Sigmoid colon (tissue), 7 donors: ENCODE results near the gene HS1BP3. TPM values are rescaled to one million over a fixed set of nuclear protein-coding genes. Genes with fewer than 3 reads are reported as not detected.

Experiments used
- DNase-seq: peaks from one replicate; pipeline ENCODE4 v3.0.0-alpha.2; 2019
- H3K27ac ChIP-seq, 4 donors: fragments of 200-600 bp; sonication (generic); one replicate each; pipeline ENCODE4 v1.5.1; 2016 to 2019; ENCODE audit warnings: mild to moderate bottlenecking in 1 of 4
- H3K27me3 ChIP-seq, 3 donors: fragments of 200-600 bp; sonication (generic); one replicate each; pipeline ENCODE4 v1.5.1; 2019; ENCODE audit warnings: mild to moderate bottlenecking in 1 of 3
- H3K36me3 ChIP-seq, 4 donors: fragments of 200-600 bp; sonication (generic); one replicate each; pipeline ENCODE4 v1.5.1; 2016 to 2019
- H3K4me1 ChIP-seq, 4 donors: fragments of 200-600 bp; sonication (generic); one replicate each; pipeline ENCODE4 v1.5.1; 2017 to 2019
- H3K4me3 ChIP-seq, 4 donors: fragments of 200-600 bp; sonication (generic); one replicate each; pipeline ENCODE4 v1.5.1; 2017 to 2019; ENCODE audit warnings: mild to moderate bottlenecking in 2 of 4, moderate library complexity in 1 of 4
- H3K9me3 ChIP-seq, 4 donors: fragments of 200-600 bp in 3 of 4; sonication (generic) in 3 of 4; one replicate each; pipeline versions ENCODE4 v1.5.1 to v1.6.1; 2013 to 2019
- EP300 ChIP-seq, 4 donors: sonication (generic); formaldehyde crosslinking; IDR thresholded peaks; one replicate each; pipeline ENCODE4 v1.6.1; 2017; ENCODE audit warnings: antibody characterized with exemption in 4 of 4
- POLR2A ChIP-seq, 2 donors: fragments of 450-650 bp; IDR thresholded peaks; one replicate each; pipeline ENCODE4 v1.6.1; 2016; ENCODE audit warnings: antibody characterized with exemption in 2 of 2, mild to moderate bottlenecking in 2 of 2, moderate library complexity in 2 of 2
- POLR2AphosphoS5 ChIP-seq, 4 donors: sonication (generic); formaldehyde crosslinking; IDR thresholded peaks; one replicate each; pipeline ENCODE4 v1.6.1; 2017; ENCODE audit warnings: antibody characterized with exemption in 4 of 4
- WGBS, 2 donors: extraction: QIAGEN DNeasy Blood & Tissue Kit; methylation state at CpG; one replicate each; pipeline ENCODE4 v1.1.7; 2013; 5-methylcytosine and 5-hydroxymethylcytosine counted together
- intact Hi-C: fragments of 100-400 bp; cut with DNase I; formaldehyde crosslinking; loops from one replicate; pipeline ENCODE4 v1.15.1; 2023
- polyA plus RNA-seq, 3 donors: library from polyadenylated mRNA; stranded (reverse); fragments of 200-250 nt; gene quantifications; one replicate each; pipeline ENCODE4 v1.2.3, GENCODE V29; 2013
- total RNA-seq, 4 donors: library from RNA; depleted of rRNA; stranded (reverse); fragments of >200 nt; gene quantifications; one replicate each; pipeline ENCODE4 v1.1.0, GENCODE V29; 2016
- TF ChIP-seq, protein P1 (sequence below), 4 experiments: fragments of 450-650 bp in 3 of 4; fragments of 200-600 bp in 1 of 4; IDR thresholded peaks; one replicate each; pipeline ENCODE4 v1.5.1; 2016 to 2019; ENCODE audit warnings: antibody characterized with exemption in 4 of 4, mild to moderate bottlenecking in 3 of 4, moderate library complexity in 2 of 4
- donor health status: healthy with polysubstance abuse.
- donor health status: Bipolar disorder and iron deficiency.
- donor health status: healthy.

HS1BP3 gene
- total and polyA plus RNA-seq, 7 donors, result 25.2 to 54.6 (median 32.6) TPM

DNA sequence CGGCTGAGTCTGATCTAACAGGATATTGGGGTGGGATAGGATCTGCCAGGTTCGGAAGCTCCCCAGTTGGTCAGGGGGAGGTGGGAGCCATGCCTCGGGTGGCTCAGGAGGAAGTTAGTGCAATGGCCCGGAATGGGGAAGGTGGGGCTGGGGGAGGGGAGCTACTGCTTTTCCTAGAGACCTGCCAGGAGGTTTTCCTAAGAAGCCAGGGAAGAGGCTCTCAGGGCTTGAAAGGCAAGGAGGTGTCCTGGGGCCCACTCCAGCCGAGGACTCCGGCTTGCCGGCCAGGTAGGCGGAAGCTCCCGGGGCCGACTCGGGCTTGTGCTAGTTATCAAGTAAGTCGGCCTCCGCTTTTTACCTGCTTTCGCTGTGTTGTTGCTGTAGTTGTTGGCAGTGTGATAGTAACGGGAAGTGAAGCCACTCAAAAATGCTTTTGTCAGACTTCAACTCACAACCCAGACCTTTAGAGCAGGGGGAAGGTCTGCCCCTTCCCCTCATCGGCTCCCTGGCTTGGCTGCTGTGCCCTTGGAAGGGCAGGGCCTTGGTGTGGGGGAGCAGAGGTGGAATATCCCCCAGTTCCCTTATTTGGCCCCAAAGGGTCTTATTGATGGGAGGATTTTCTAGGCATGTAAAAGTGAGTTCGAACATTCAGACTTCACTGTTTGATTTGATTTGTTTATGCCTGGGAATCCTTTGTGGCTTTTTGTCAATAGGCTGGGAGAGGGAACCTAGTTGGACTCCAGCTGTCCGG lies 21.5 kb upstream of the HS1BP3 start:
- no peaks in the 10 kb centered on the region for H3K9me3 ChIP-seq
- H3K27me3 ChIP-seq, result peaks cover 44 to 70% (median 52%) of the 10 kb centered on the region in 3 donors
- no peak overlapping the region for H3K4me3 ChIP-seq
- H3K4me1 ChIP-seq, result peaks cover 0 to 38% (median 18%) of the 10 kb centered on the region in 4 donors
- H3K36me3 ChIP-seq, result no peaks in the 10 kb centered on the region
- no peak for DNase-seq
- intact Hi-C loops, result no loop called here
- WGBS, 2 donors, result 29 to 39% methylated on average over 18 of the region's 18 CpGs
- no peak overlapping the region for H3K27ac ChIP-seq
- TF ChIP-seq POLR2AphosphoS5 (IDR thresholded peaks at IDR 0.05) (no peak), EP300 (IDR thresholded peaks at IDR 0.05) (no peak), POLR2A (IDR thresholded peaks at IDR 0.05) (no peak)
- TF ChIP-seq, protein P1, sequence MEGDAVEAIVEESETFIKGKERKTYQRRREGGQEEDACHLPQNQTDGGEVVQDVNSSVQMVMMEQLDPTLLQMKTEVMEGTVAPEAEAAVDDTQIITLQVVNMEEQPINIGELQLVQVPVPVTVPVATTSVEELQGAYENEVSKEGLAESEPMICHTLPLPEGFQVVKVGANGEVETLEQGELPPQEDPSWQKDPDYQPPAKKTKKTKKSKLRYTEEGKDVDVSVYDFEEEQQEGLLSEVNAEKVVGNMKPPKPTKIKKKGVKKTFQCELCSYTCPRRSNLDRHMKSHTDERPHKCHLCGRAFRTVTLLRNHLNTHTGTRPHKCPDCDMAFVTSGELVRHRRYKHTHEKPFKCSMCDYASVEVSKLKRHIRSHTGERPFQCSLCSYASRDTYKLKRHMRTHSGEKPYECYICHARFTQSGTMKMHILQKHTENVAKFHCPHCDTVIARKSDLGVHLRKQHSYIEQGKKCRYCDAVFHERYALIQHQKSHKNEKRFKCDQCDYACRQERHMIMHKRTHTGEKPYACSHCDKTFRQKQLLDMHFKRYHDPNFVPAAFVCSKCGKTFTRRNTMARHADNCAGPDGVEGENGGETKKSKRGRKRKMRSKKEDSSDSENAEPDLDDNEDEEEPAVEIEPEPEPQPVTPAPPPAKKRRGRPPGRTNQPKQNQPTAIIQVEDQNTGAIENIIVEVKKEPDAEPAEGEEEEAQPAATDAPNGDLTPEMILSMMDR (IDR thresholded peaks at IDR 0.05), result no peak

DNA sequence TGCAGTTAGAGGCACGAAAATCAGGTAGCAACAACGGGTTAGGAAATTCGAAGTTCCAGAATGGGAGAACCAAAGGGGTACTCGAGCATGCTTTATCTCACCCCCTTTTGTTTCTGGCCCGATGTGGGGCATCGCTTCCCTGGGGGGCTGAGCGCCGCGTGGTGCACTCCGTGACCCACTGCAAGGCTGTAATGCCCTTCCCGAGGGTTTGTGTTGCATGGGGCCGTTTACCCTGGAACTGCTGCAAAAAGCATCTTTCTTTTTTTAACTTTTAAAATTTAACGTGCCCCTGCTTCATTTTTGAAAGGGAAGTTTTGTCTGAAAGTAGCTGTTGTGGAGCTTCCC lies 20.8 kb upstream of the HS1BP3 start:
- Histone ChIP-seq H3K4me1 (peaks cover 0 to 41% (median 22%) of the 10 kb centered on the region in 4 donors), H3K27me3 (peaks cover 44 to 75% (median 53%) of the 10 kb centered on the region in 3 donors), H3K4me3 (no peak overlapping the region), H3K36me3 (no peaks in the 10 kb centered on the region), H3K9me3 (no peaks in the 10 kb centered on the region), H3K27ac (no peak overlapping the region)
- 13 to 22% methylated on average over 13 of the region's 13 CpGs for WGBS, 2 donors
- intact Hi-C loops, result no loop called here
- TF ChIP-seq, protein P1 (IDR thresholded peaks at IDR 0.05), result no peak
- TF ChIP-seq POLR2AphosphoS5 (IDR thresholded peaks at IDR 0.05) (no peak), POLR2A (IDR thresholded peaks at IDR 0.05) (no peak), EP300 (IDR thresholded peaks at IDR 0.05) (no peak)
- DNase-seq, result no peak

DNA sequence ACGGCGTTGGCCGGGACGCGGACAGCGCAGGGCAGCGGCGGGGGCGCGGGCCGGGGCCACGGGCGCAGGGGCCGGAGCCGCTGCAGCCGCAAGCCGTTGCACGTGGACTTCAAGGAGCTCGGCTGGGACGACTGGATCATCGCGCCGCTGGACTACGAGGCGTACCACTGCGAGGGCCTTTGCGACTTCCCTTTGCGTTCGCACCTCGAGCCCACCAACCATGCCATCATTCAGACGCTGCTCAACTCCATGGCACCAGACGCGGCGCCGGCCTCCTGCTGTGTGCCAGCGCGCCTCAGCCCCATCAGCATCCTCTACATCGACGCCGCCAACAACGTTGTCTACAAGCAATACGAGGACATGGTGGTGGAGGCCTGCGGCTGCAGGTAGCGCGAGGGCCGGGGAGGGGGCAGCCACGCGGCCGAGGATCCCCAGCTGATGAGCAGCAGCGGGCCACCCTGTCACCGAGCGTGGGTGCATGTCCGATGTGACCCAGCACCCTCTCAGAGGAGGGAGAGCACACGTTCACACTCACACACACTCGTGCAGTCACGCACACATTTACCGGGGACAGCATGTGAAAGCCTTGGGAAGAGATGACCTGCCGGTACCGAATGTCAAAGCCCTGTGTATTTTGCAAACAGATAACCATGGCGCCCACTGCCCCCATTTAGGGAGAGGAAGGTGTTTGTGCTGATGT lies 20.3 kb upstream of the HS1BP3 start:
- no peak overlapping the region for H3K27ac ChIP-seq
- peaks cover 47 to 80% (median 59%) of the 10 kb centered on the region in 3 donors for H3K27me3 ChIP-seq
- H3K9me3 ChIP-seq, result no peaks in the 10 kb centered on the region

DNA sequence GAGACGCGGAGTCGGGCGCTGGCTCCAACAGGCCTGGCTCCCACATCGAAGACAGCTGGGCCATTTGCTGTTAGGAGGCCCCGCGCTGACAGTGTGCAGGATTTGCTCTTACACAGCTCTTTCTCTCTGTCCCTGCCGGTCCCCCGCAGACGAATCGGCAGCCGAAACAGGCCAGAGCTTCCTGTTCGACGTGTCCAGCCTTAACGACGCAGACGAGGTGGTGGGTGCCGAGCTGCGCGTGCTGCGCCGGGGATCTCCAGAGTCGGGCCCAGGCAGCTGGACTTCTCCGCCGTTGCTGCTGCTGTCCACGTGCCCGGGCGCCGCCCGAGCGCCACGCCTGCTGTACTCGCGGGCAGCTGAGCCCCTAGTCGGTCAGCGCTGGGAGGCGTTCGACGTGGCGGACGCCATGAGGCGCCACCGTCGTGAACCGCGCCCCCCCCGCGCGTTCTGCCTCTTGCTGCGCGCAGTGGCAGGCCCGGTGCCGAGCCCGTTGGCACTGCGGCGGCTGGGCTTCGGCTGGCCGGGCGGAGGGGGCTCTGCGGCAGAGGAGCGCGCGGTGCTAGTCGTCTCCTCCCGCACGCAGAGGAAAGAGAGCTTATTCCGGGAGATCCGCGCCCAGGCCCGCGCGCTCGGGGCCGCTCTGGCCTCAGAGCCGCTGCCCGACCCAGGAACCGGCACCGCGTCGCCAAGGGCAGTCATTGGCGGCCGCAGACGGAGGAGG lies 19.6 kb upstream of the HS1BP3 start:
- TF ChIP-seq EP300 (IDR thresholded peaks at IDR 0.05), result no peak
- no peak for TF ChIP-seq POLR2AphosphoS5 (IDR thresholded peaks at IDR 0.05)
- no peak for TF ChIP-seq POLR2A (IDR thresholded peaks at IDR 0.05)
- TF ChIP-seq, protein P1 (IDR thresholded peaks at IDR 0.05), result no peak
- intact Hi-C loops, result no loop called here
- H3K27ac ChIP-seq, result no peak overlapping the region
- 18 to 27% methylated on average over 83 of the region's 83 CpGs for WGBS, 2 donors
- H3K4me3 ChIP-seq, result peak overlapping the region in 2 of 4 donors; percentile 16 to 18
- no peak for DNase-seq
- H3K9me3 ChIP-seq, result no peaks in the 10 kb centered on the region
- H3K27me3 ChIP-seq, result peaks cover 52 to 87% (median 66%) of the 10 kb centered on the region in 3 donors
- H3K36me3 ChIP-seq, result no peaks in the 10 kb centered on the region
- peaks cover 0 to 48% (median 34%) of the 10 kb centered on the region in 4 donors for H3K4me1 ChIP-seq

More for the DNA sequence above, 20.3 kb upstream of the HS1BP3 start:
- Histone ChIP-seq H3K4me1 (peaks cover 0 to 47% (median 27%) of the 10 kb centered on the region in 4 donors), H3K4me3 (peak overlapping the region in 1 of 4 donors; percentile 18), H3K36me3 (no peaks in the 10 kb centered on the region)
- TF ChIP-seq, protein P1 (IDR thresholded peaks at IDR 0.05), result no peak
- TF ChIP-seq POLR2AphosphoS5 (IDR thresholded peaks at IDR 0.05) (no peak), POLR2A (IDR thresholded peaks at IDR 0.05) (no peak), EP300 (IDR thresholded peaks at IDR 0.05) (no peak)
- intact Hi-C loops, result no loop called here
- 26 to 28% methylated on average over 60 of the region's 60 CpGs for WGBS, 2 donors
- DNase-seq, result no peak
